GM12874 (cell line): ENCODE measurements around the gene HFM1.

Experiments used
- TF ChIP-seq, protein P1 (sequence below): IDR thresholded peaks from 2 replicates; pipeline ENCODE4 v1.5.1; 2011; ENCODE audit warnings: low read depth, mild to moderate bottlenecking, control low read depth, low read length, moderate library complexity; ENCODE audit not compliant: insufficient read depth

Gene HFM1

DNA sequence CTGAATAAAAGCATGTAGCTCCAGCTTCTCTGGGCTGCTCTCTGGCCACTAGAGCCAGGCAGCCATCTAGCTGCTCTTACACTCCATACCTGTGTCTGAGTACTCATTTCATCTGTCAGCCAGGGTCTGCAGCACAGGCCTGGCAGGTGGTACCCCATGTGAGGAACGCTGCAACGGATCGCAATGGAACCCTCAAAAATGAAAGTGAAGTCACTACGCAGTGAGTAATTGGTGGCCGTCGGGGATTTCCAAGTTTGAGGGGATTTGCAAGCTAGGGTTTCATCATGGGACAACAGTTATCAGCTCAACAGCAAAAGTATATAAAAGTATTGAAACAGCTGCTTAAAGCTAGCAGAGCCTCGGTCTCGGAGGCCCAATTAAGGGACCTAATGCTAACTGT lies 186.7 kb downstream of the HFM1 start:
- TF ChIP-seq, protein P1, sequence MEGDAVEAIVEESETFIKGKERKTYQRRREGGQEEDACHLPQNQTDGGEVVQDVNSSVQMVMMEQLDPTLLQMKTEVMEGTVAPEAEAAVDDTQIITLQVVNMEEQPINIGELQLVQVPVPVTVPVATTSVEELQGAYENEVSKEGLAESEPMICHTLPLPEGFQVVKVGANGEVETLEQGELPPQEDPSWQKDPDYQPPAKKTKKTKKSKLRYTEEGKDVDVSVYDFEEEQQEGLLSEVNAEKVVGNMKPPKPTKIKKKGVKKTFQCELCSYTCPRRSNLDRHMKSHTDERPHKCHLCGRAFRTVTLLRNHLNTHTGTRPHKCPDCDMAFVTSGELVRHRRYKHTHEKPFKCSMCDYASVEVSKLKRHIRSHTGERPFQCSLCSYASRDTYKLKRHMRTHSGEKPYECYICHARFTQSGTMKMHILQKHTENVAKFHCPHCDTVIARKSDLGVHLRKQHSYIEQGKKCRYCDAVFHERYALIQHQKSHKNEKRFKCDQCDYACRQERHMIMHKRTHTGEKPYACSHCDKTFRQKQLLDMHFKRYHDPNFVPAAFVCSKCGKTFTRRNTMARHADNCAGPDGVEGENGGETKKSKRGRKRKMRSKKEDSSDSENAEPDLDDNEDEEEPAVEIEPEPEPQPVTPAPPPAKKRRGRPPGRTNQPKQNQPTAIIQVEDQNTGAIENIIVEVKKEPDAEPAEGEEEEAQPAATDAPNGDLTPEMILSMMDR, result no peak
